ENCODE measurements around the gene SYT3. TPM values are rescaled to one million over a fixed set of nuclear protein-coding genes. Genes with fewer than 3 reads are reported as not detected.

Gene SYT3
- total RNA-seq = under 1 TPM in 1 of 4 donors, not detected in 3; 0.14 TPM

- Histone ChIP-seq H3K27me3 (no peaks in the 10 kb centered on the region), H3K4me3 (peak within 1 kb of the TSS in 1 of 2 donors; percentile 32)
- intact Hi-C loops (cut with DNase I; ENCODE audit: low total_unique reads) = no loop called here
Observed at GRCh38 chr19:50639121-50640112, at the start of gene SYT3. Gene SYT3, minus strand, starts transcription at chr19:50639881. Its CDS starts 2,470 bp downstream, at chr19:50637411.

GRCh38 chr19:50688766-50689165 is 49.1 kb upstream of the SYT3 start:
- Histone ChIP-seq H3K9me3 (no peaks in the 10 kb centered on the region), H3K36me3 (no peaks in the 10 kb centered on the region), H3K4me1 (no peaks in the 10 kb centered on the region), H3K4me3 (no peak overlapping the region), H3K27me3 (peaks cover 0 to 6% of the 10 kb centered on the region in 2 donors), H3K27ac (no peak overlapping the region)
- no peak for DNase-seq
- intact Hi-C loops (cut with DNase I; ENCODE audit: low total_unique reads) = no loop called here
- TF ChIP-seq CTCF (IDR thresholded peaks at IDR 0.05) (no peak), POLR2A (IDR thresholded peaks at IDR 0.05) (no peak)

More at GRCh38 chr19:50639121-50640112, at the start of gene SYT3:
- TF ChIP-seq POLR2A (IDR thresholded peaks at IDR 0.05) (no peak), CTCF (IDR thresholded peaks at IDR 0.05) (no peak)
- H3K36me3 ChIP-seq = no peaks in the 10 kb centered on the region
- no peaks in the 10 kb centered on the region for H3K4me1 ChIP-seq
- peak in 1 of 2 donors; percentile 17 for DNase-seq
- no peaks in the 10 kb centered on the region for H3K9me3 ChIP-seq
- no peak within 1 kb of the TSS for H3K27ac ChIP-seq

GRCh38 chr19:50686310-50687032 is 46.8 kb upstream of the SYT3 start:
- Histone ChIP-seq H3K27me3 (no peaks in the 10 kb centered on the region), H3K27ac (no peak overlapping the region), H3K36me3 (no peaks in the 10 kb centered on the region), H3K4me3 (no peak overlapping the region), H3K9me3 (no peaks in the 10 kb centered on the region), H3K4me1 (no peaks in the 10 kb centered on the region)
- intact Hi-C loops (cut with DNase I; ENCODE audit: low total_unique reads) = no loop called here
- TF ChIP-seq POLR2A (IDR thresholded peaks at IDR 0.05) = no peak
- no peak for TF ChIP-seq CTCF (IDR thresholded peaks at IDR 0.05)
- no peak for DNase-seq

DNA sequence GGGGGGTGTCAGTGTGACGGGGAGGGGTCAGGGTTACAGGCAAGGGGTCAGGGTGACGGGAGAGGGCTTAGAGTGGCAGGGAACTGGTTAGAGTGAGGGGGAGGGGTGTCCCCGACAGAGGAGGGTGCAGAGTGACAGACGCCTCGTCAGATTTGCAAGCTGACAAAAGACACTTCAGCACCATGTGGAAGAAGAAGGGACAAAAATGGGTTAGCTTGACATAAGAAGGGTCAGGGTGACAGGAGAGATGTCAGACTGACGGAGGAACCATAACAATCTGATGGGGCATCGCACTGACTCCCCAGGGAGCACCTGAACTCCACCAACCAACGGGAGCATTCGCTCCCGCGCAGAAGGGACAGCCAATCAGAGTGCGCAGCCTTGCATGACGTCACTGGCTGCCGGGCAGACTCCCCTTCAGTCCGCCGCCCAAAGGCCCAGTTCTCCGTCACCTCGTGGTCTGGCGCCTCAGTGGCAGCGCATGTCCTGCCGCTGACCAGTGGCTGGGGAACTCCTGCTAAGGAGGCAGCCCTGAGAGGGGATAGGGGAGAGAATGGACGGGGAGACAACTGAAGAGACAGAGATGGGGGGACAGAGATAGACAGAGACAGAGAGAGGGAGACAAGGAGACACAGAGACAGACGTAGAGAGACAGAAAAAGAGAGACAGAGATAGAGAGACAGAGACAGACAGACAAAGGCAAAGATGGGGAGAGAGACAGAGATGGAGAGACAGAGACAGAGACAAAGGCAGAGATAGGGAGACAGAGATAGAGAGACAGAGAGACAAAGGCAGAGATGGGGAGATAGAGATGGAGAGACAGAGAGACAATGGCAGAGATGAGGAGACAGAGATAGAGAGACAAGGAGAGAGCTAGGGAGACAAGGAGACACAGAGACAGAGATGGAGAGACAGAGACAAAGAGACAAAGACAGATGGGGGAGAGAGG is 39.8 kb upstream of the SYT3 start:
- intact Hi-C loops (cut with DNase I; ENCODE audit: low total_unique reads) = no loop called here
- H3K4me1 ChIP-seq = no peaks in the 10 kb centered on the region
- no peak overlapping the region for H3K4me3 ChIP-seq
- H3K27ac ChIP-seq = no peak overlapping the region
- no peaks in the 10 kb centered on the region for H3K36me3 ChIP-seq
- H3K27me3 ChIP-seq = no peaks in the 10 kb centered on the region
- H3K9me3 ChIP-seq = no peaks in the 10 kb centered on the region
- TF ChIP-seq POLR2A (IDR thresholded peaks at IDR 0.05) (no peak), CTCF (IDR thresholded peaks at IDR 0.05) (no peak)
- DNase-seq = peak; percentile 59 to 70
